Cortex of kidney (tissue), 1 donor: ENCODE results near the gene SPON1.

Experiments used
- DNase-seq: peaks from one replicate; lab custom pipeline; 2025; lab: John Stamatoyannopoulos, UW

Gene SPON1

GRCh38 chr11:14186046-14186775, 223.7 kb downstream of the SPON1 start:
- no peak for DNase-seq

- no peak for DNase-seq
These were observed 227.4 kb downstream of the SPON1 start for GRCh38 chr11:14189874-14190273.

GRCh38 chr11:14190992-14191778, 228.7 kb downstream of the SPON1 start:
- no peak for DNase-seq

GRCh38 chr11:14193644-14194043, 231.1 kb downstream of the SPON1 start:
- DNase-seq: no peak

- no peak for DNase-seq
These were observed 240.0 kb downstream of the SPON1 start for GRCh38 chr11:14202251-14203196.

- DNase-seq: no peak
These were observed 240.8 kb downstream of the SPON1 start for GRCh38 chr11:14203321-14203720.

- DNase-seq: no peak
These were observed 250.5 kb downstream of the SPON1 start for GRCh38 chr11:14212986-14213385.

- no peak for DNase-seq
These were observed 256.2 kb downstream of the SPON1 start for GRCh38 chr11:14218728-14219127.

- no peak for DNase-seq
These were observed 261.2 kb downstream of the SPON1 start for GRCh38 chr11:14223636-14224288.

- no peak for DNase-seq
These were observed 261.9 kb downstream of the SPON1 start for GRCh38 chr11:14224395-14224794.

- no peak for DNase-seq
These were observed 263.1 kb downstream of the SPON1 start for GRCh38 chr11:14225666-14226065.

GRCh38 chr11:14228356-14228755, 265.8 kb downstream of the SPON1 start:
- no peak for DNase-seq

- DNase-seq: no peak
These were observed 266.9 kb downstream of the SPON1 start for GRCh38 chr11:14229472-14229871.

GRCh38 chr11:14230407-14230806, 267.9 kb downstream of the SPON1 start:
- no peak for DNase-seq

GRCh38 chr11:14232652-14233051, 270.1 kb downstream of the SPON1 start:
- no peak for DNase-seq

- no peak for DNase-seq
These were observed 271.9 kb downstream of the SPON1 start for GRCh38 chr11:14234446-14234845.

- no peak for DNase-seq
These were observed 273.2 kb downstream of the SPON1 start for GRCh38 chr11:14235701-14236100.

- DNase-seq: no peak
These were observed 275.0 kb downstream of the SPON1 start for GRCh38 chr11:14237444-14237961.

GRCh38 chr11:14240221-14240620, 277.7 kb downstream of the SPON1 start:
- DNase-seq: no peak

GRCh38 chr11:14240951-14241350, 278.4 kb downstream of the SPON1 start:
- no peak for DNase-seq

- DNase-seq: no peak
These were observed 279.7 kb downstream of the SPON1 start for GRCh38 chr11:14242187-14242586.

GRCh38 chr11:14242733-14243132, 280.2 kb downstream of the SPON1 start:
- DNase-seq: no peak
